ENCODE data around the gene MFAP4. TPM values are rescaled to one million over a fixed set of nuclear protein-coding genes. Genes with fewer than 3 reads are reported as not detected.

Gene MFAP4
- total RNA-seq, 1 experiment from 2014 or later, result not detected

DNA sequence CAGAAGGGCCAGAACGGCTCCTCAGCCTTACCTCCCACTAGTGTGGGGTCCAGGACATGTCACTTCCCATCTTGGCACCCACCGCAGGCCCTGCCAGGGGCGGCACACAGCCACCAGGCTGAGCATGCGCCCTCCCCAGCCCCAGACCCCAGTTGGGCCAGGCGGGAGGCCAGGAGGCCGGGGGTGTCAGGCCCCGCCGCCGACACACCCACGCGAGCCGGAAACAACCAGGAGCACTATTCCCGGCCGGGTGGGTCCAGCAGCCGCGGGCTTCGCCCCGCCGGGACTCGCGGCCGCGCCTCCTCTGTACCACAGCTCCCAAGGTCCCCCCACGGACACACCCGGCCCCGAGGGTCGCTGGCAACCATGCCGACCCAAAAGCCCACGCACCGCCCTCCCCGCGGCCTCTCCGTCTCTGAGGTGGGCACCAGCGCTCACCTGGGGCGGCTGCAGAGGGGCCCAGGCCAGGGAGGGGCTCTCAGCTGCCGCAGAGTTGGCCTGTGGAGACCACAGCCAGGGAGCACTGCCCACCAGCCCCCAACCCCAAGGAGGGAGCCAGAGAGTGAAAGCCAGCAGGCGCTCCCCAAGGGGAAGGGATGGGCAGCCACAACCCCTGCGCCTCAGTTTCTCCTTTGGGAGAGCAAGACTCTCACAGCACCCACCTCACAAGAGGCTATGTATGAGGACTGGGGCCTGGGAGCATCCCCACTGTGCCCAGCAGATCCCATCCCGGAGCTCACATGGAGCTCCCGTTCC is 42.5 kb downstream of the MFAP4 start:
- Histone ChIP-seq H2AFZ (ENCODE audit: low read length) (no peak overlapping the region), H3K9ac (ENCODE audit: low read length) (no peak overlapping the region), H3F3A (ENCODE audit: low read length, unreplicated experiment) (no peaks in the 10 kb centered on the region), H3K9me3 (ENCODE audit: low read length) (no peaks in the 10 kb centered on the region), H4K20me1 (ENCODE audit: low read length) (no peaks in the 10 kb centered on the region), H3K79me2 (ENCODE audit: low read length) (no peaks in the 10 kb centered on the region), H3K36me3 (ENCODE audit: low read depth, low read length) (no peaks in the 10 kb centered on the region), H3K4me2 (ENCODE audit: low read length) (no peak overlapping the region), H3K27ac (ENCODE audit: low read length) (no peak overlapping the region), H3K4me3 (ENCODE audit: low read length) (no peak overlapping the region), H3K27me3 (ENCODE audit: low read length) (no peaks in the 10 kb centered on the region), H3K4me1 (ENCODE audit: insufficient read depth, low read length) (peaks cover 30% of the 10 kb centered on the region), H3K9me2 (replicated peaks; ENCODE audit: low read length) (no peaks in the 10 kb centered on the region)
- BruUV-seq (replicated peaks), result no TSS peak
- no peak for DNase-seq
- intact Hi-C loops (cut with micrococcal nuclease), result no loop called here
- ATAC-seq, result no peak
- TF ChIP-seq, protein P1, sequence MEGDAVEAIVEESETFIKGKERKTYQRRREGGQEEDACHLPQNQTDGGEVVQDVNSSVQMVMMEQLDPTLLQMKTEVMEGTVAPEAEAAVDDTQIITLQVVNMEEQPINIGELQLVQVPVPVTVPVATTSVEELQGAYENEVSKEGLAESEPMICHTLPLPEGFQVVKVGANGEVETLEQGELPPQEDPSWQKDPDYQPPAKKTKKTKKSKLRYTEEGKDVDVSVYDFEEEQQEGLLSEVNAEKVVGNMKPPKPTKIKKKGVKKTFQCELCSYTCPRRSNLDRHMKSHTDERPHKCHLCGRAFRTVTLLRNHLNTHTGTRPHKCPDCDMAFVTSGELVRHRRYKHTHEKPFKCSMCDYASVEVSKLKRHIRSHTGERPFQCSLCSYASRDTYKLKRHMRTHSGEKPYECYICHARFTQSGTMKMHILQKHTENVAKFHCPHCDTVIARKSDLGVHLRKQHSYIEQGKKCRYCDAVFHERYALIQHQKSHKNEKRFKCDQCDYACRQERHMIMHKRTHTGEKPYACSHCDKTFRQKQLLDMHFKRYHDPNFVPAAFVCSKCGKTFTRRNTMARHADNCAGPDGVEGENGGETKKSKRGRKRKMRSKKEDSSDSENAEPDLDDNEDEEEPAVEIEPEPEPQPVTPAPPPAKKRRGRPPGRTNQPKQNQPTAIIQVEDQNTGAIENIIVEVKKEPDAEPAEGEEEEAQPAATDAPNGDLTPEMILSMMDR (conservative IDR thresholded peaks at IDR 0.05; ENCODE audit: low read depth, low read length), result no peak
- ChIA-PET POLR2A (ENCODE audit: unreplicated experiment) (no interaction called here), CTCF (no interaction called here)

DNA sequence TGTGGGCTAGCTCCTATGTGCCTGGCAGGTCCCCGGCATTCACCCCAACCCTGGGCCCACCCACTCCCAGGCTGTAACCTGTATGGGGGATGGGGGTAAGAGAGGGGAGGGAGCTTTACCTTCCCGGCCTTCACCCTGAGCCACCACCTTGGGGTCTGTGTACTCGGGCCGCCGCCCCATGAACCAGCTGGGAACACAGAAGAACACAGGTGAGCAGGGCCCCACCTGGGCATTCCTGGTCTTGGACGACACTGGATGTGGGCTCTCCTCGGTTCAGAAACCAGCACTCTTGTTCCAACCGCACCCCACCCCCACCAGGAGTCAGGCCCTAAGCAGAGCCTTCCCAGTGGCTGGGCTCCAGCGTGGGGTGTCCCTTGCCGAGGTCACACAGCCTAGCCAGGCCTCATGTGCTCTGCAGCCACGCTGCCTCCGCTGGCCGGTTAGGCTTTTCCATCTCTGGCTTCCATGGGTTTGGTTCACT is 43.3 kb downstream of the MFAP4 start:
- no peak overlapping the region for H3K4me2 ChIP-seq (ENCODE audit: low read length)
- no peak overlapping the region for H3K9ac ChIP-seq (ENCODE audit: low read length)
- ATAC-seq (no peak), DNase-seq (no peak)
- no peaks in the 10 kb centered on the region for H3K9me2 ChIP-seq (replicated peaks; ENCODE audit: low read length)
- H3F3A ChIP-seq (ENCODE audit: low read length, unreplicated experiment), result no peaks in the 10 kb centered on the region
- H3K27ac ChIP-seq (ENCODE audit: low read length), result no peak overlapping the region
- H3K27me3 ChIP-seq (ENCODE audit: low read length), result no peaks in the 10 kb centered on the region
- no peak overlapping the region for H2AFZ ChIP-seq (ENCODE audit: low read length)
- no peak overlapping the region for H3K4me3 ChIP-seq (ENCODE audit: low read length)
- no peaks in the 10 kb centered on the region for H3K36me3 ChIP-seq (ENCODE audit: low read depth, low read length)
- BruUV-seq (replicated peaks), result no TSS peak
- no peaks in the 10 kb centered on the region for H3K9me3 ChIP-seq (ENCODE audit: low read length)
- no peaks in the 10 kb centered on the region for H3K79me2 ChIP-seq (ENCODE audit: low read length)
- peaks cover 29% of the 10 kb centered on the region for H3K4me1 ChIP-seq (ENCODE audit: insufficient read depth, low read length)
- H4K20me1 ChIP-seq (ENCODE audit: low read length), result no peaks in the 10 kb centered on the region
- CTCF ChIA-PET, result no interaction called here
- intact Hi-C loops (cut with micrococcal nuclease), result no loop called here
- POLR2A ChIA-PET (ENCODE audit: unreplicated experiment), result no interaction called here
- TF ChIP-seq EZH2 (IDR thresholded peaks at IDR 0.05; ENCODE audit: low read length, unreplicated experiment) (no peak), EZH2phosphoT487 (IDR thresholded peaks at IDR 0.05; ENCODE audit: borderline replicate concordance, low read length) (no peak)
- TF ChIP-seq, protein P1 (conservative IDR thresholded peaks at IDR 0.05; ENCODE audit: low read depth, low read length), result no peak

DNA sequence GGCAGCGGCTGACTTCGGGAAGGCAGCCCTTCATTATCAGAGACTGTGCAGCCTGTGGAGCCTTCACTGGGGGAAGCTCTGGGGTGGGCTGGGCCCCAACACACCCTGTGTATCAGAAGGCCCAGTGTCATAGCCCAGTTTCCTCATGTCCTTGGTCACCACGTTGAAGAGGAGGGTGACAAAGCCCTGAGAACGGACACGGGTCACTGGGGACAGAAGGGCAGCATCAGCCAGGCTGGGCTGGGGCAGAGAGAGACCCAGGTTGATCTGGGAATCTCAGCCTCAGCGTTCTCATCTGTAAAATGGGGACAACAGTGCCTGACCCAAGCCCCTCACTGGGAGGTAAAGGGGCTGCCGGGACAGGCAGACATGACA is 43.7 kb downstream of the MFAP4 start:
- intact Hi-C loops (cut with micrococcal nuclease), result no loop called here
- Histone ChIP-seq H3K4me1 (ENCODE audit: insufficient read depth, low read length) (peaks cover 25% of the 10 kb centered on the region), H2AFZ (ENCODE audit: low read length) (no peak overlapping the region), H3K27me3 (ENCODE audit: low read length) (no peaks in the 10 kb centered on the region), H4K20me1 (ENCODE audit: low read length) (no peaks in the 10 kb centered on the region), H3K9me3 (ENCODE audit: low read length) (no peaks in the 10 kb centered on the region), H3F3A (ENCODE audit: low read length, unreplicated experiment) (no peaks in the 10 kb centered on the region), H3K4me3 (ENCODE audit: low read length) (no peak overlapping the region), H3K9ac (ENCODE audit: low read length) (no peak overlapping the region), H3K4me2 (ENCODE audit: low read length) (no peak overlapping the region), H3K79me2 (ENCODE audit: low read length) (no peaks in the 10 kb centered on the region), H3K9me2 (replicated peaks; ENCODE audit: low read length) (no peaks in the 10 kb centered on the region), H3K36me3 (ENCODE audit: low read depth, low read length) (no peaks in the 10 kb centered on the region), H3K27ac (ENCODE audit: low read length) (no peak overlapping the region)
- TF ChIP-seq EZH2 (IDR thresholded peaks at IDR 0.05; ENCODE audit: low read length, unreplicated experiment) (no peak), EZH2phosphoT487 (IDR thresholded peaks at IDR 0.05; ENCODE audit: borderline replicate concordance, low read length) (no peak)
- TF ChIP-seq, protein P1 (conservative IDR thresholded peaks at IDR 0.05; ENCODE audit: low read depth, low read length), result no peak
- ChIA-PET POLR2A (ENCODE audit: unreplicated experiment) (no interaction called here), CTCF (no interaction called here)
- BruUV-seq (replicated peaks), result no TSS peak
- ATAC-seq (no peak), DNase-seq (no peak)
